HG03571 (cell line): ENCODE measurements around the gene CBFA2T3.

Experiments
- ATAC-seq: cut with Tn5 transposase; IDR thresholded peaks from one replicate; pipeline ENCODE4 v1.9.1; 2021; ENCODE audit not compliant: unreplicated experiment

The CBFA2T3 gene

GRCh38 chr16:88999457-89000206, 22.6 kb upstream of the CBFA2T3 start:
- ATAC-seq: no peak

GRCh38 chr16:88995746-88996535, 18.9 kb upstream of the CBFA2T3 start:
- ATAC-seq: no peak

GRCh38 chr16:88995194-88995593, 18.2 kb upstream of the CBFA2T3 start:
- ATAC-seq: no peak

GRCh38 chr16:88994695-88995094, 17.7 kb upstream of the CBFA2T3 start:
- no peak for ATAC-seq

GRCh38 chr16:88993946-88994600, 17.1 kb upstream of the CBFA2T3 start:
- no peak for ATAC-seq

GRCh38 chr16:88993166-88993761, 16.3 kb upstream of the CBFA2T3 start:
- ATAC-seq: no peak

GRCh38 chr16:88992351-88993165, 15.6 kb upstream of the CBFA2T3 start:
- ATAC-seq: no peak

GRCh38 chr16:88991813-88992350, 14.9 kb upstream of the CBFA2T3 start:
- no peak for ATAC-seq

GRCh38 chr16:88989852-88990547, 13.0 kb upstream of the CBFA2T3 start:
- no peak for ATAC-seq

GRCh38 chr16:88988980-88989811, 12.2 kb upstream of the CBFA2T3 start:
- ATAC-seq: no peak

GRCh38 chr16:88985521-88985920, 8.5 kb upstream of the CBFA2T3 start:
- no peak for ATAC-seq

GRCh38 chr16:88983771-88984687, 7.0 kb upstream of the CBFA2T3 start:
- ATAC-seq: no peak

GRCh38 chr16:88983165-88983564, 6.2 kb upstream of the CBFA2T3 start:
- no peak for ATAC-seq

- ATAC-seq: no peak
Observed at GRCh38 chr16:88982286-88983084, 5.5 kb upstream of the CBFA2T3 start.

GRCh38 chr16:88979353-88980015, 2.5 kb upstream of the CBFA2T3 start:
- no peak for ATAC-seq

- ATAC-seq: peak; percentile 35
Observed at GRCh38 chr16:88978608-88979346, 1.8 kb upstream of the CBFA2T3 start.
